HG03469 (cell line): ENCODE measurements around the gene CACFD1.

Experiments used
- ATAC-seq: cut with Tn5 transposase; IDR thresholded peaks from one replicate; pipeline ENCODE4 v1.9.1; 2021; ENCODE audit warnings: mild to moderate bottlenecking, moderate library complexity, moderate number of reproducible peaks; ENCODE audit not compliant: unreplicated experiment

CACFD1 gene

DNA sequence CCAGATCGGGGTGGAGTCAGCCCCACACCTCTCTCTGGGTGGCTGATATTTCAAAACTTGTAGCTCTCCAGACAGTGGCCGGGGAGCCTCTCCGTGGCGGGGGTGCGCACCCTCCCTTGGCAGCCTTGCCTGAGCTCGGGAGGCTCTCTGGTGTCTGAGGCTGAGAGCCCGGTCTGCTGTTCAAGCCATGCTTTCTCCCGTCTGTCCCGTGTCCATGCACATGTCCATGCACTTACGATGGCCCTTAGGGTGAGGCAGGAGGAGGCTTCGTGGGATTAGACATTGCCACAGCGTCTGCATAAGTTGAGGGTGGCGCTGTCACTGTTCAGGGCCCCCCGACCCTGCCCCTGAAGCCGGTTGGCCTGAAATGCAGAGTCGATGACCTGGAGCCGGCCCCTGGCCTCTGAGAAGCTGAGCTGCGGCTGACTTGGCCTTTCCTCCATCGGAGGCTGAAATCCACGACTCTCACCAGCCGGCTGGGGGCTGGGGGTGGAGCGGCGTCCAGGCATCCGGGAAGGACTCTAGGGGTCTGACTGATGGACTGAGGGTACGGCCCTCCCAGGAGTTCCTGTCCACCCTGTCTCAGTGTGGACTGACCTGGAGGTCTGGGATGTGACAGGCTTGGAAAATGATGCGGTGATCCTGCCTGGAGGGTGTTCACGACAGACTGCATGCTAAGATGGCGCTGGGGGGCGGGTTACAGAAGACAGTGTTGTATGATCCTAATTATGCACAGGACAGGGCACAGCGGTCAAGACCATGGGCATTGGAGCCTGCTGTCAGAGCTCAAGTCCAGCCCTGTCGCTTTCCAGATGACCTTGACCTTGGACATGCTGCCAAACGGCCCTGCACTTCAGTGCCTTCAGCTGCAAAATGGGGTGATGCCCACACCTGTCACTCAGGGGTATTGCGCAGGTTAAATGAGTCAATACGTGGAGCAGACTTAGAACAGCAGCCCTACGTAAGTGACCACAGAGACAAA is 37.4 kb downstream of the CACFD1 start:
- no peak for ATAC-seq

DNA sequence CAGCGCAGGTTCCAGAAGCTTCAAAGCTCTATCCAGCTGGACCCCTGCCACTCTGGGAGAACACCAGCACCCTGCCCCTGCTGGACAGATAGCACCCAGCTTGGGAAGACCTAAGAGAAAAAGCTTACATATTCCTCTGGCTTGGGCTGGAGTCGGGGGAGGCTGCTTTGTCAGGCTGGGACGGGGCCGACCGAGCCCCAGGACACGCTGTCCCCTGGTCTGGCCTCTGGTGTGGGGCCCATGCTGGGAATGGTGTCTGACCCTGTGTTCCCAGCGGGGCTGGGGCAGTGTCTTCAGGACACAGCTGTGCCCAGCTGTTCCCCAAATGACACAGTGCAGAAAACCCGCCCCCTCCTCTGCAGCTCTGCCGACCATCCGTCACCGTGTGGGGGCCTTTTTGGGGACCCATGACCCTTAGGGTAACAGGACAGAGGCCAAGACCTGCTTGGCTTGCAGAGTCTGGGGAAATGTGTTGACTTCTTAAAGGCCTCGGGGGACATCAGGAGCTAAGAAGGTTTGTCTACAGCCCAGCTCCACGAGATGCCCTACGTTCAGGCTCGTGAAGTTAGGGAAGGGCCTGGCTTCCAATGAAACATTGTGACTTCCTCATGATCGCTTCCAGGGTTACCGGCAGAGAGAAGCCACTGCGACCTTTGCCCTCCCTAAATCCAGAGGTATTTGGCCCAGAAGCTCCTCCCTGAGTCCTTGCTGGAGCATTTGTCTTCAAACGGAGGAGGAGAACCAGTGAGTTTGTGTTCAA is 39.5 kb downstream of the CACFD1 start:
- ATAC-seq = no peak

DNA sequence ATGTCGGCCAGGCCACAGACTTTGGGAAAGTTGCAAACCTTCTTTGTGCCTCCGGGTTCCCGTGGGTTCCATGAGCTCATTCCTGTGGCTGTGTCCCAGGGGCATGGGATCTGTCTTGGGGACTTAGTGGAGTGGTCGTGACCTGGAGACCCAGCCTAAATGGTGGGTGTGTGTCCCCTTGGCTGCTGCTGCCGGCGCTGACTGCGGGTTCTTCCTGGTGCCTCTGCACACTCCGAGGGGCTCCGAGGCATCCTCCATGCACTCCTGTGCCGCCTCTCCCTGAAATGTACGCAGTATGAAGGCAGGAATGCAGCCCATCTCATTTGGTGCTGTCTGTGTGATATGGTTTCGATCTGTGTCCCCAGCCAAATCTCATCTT is 40.1 kb downstream of the CACFD1 start:
- ATAC-seq = no peak

DNA sequence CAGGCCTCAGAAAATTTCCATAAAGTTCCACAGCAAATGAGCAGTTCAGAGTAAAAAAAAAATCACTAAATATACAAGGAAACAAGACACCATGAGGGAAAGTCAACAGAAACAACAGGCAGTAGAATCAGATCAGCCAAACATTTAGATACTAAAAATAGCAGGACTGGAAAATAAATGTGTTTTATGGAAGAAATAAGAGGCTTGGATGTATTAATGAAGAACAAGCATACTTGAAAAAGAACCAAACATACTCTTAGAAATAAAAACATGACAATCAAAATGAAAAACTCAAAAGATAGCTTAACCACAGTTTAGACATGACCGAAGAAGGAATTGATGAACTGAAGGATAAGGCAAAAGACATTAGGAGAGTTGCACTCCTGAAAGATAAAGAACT is 42.3 kb downstream of the CACFD1 start:
- ATAC-seq = no peak

DNA sequence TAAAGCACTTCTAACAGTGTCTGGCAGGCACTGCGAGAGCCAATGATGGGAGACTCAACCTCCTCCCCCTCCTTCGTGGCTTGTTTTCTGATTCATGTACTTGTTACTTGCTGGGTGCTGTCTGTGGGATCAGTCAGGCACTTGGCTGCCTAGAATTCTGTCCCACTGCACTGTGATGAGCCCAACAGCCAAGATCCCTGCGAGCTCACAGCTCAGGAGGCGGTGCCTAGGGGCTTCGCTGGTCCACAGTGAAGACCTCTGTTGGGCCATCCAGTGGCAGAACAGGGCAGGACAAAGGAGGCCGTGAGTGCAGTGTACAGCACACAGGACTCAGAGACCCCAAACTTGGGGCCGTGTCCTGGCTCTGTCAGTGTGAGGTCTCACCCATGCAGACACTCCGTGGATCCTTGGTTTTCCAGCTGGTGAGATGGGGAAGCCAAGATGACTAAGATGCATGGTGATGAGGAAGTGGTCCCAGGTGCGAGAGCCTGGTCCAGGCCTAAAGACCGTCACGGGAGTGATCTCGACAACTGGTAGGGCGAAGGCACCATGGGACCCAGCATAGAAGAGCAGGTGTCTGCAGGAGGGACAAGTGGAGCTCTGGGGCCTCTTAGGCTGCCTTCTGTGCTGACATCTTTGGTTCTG is 45.5 kb downstream of the CACFD1 start:
- ATAC-seq = no peak

DNA sequence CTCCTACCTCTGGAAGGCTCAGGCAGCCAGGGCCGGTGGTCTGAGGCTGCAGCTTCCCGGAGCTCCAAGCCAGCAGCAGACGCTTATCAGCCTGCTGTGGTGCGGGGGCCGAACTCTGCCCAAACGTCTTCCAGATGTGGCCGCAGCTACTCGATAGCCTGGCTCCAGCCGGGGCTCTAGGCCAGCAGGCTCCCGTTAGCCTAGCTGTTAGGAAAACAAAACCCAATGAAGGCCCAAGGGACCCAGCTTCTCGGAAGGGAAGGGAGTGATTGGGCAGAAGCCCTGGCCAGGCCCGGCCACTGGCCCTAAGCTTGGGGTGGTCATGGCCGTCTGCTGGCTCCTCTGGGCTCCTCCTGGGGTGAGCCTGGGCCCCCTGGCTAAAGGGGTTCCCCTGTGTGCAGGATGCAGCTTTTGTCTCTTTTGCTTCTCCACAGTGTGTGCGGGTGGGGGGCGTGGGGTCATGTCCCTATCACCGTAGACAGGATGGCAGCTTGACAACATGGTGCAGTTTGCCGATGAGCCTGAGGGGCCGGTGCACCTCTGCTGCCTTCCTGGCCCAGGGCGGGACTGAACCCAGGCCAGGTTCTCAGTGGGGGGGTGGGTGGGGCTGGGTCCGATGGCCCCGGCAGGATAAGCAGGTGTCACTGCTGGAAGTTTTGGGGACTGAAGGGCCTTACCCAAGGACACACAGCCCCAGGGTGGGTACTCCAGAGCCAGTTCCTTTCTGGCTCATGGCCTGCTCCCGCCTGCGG is 46.3 kb downstream of the CACFD1 start:
- no peak for ATAC-seq

DNA sequence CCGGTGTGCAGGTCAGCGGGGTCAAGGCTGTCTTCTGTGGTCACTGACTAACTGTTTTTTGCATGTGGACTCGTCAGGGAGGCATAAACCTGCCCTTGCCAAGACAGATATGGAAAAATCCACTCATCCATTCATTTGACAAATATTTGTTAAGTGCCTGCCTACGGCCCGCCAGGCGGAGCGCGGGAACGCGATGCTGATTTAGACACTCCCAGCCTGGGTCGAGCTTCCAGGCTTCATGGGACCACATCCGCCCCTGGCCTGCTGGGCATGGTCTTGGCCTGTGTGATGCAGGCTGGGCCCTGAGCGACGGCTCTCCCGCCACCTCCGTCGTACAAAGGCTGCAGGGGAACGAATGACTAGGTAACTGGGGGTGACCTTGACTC is 46.9 kb downstream of the CACFD1 start:
- ATAC-seq = no peak

DNA sequence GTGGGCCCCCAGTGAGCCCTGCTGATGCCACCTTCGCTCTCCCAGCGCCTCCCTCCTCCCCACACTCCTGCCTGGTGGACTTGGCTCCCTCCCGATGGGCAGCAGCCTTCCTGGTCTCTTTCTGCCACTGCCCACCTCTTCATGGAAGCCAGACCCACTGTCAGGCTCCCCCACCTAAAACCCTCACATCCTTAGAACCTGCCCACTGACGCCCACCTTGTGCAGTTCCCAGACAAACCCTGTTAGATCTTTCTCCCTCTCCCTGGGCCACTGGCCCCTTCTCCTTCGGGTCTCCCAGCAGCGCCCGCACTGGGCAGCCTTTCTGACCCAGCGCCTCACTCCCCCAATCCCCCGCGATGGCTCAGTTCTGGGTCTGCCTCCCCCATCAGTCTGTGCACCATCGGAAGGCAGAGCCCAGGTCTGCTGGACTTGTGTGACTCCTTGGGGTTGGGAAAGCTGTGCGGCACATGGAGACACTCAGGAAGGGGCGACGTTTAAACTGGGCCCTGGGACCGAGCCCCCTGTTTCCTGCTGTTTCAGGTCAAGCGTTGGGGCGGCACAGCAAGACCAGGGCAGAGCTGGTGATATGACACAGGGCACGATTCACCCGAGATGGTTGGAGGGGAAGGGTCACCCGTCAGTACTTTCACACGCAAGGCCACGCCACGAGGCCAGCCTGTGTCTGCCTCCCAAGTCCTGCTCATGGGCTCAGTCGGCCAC is 47.6 kb downstream of the CACFD1 start:
- no peak for ATAC-seq

DNA sequence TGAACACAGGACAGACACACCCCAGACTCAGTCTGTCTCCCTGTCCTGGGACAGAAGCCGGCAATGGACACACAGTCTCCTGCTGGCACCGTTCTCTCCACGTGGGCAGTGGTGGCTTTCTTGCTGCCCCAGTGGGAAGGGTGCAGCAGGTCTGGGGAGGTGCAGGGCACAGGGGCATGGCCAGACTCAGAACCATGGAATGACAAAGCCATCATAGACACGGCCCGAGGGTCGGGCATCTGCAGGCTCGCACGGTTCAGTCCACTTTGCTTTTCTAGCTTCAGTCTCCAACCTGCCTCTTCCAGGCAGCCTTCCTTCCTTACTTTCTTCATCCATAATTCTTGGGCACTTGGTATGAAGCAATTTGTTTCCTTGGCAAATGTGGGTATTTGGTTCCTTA is 48.3 kb downstream of the CACFD1 start:
- ATAC-seq = no peak

DNA sequence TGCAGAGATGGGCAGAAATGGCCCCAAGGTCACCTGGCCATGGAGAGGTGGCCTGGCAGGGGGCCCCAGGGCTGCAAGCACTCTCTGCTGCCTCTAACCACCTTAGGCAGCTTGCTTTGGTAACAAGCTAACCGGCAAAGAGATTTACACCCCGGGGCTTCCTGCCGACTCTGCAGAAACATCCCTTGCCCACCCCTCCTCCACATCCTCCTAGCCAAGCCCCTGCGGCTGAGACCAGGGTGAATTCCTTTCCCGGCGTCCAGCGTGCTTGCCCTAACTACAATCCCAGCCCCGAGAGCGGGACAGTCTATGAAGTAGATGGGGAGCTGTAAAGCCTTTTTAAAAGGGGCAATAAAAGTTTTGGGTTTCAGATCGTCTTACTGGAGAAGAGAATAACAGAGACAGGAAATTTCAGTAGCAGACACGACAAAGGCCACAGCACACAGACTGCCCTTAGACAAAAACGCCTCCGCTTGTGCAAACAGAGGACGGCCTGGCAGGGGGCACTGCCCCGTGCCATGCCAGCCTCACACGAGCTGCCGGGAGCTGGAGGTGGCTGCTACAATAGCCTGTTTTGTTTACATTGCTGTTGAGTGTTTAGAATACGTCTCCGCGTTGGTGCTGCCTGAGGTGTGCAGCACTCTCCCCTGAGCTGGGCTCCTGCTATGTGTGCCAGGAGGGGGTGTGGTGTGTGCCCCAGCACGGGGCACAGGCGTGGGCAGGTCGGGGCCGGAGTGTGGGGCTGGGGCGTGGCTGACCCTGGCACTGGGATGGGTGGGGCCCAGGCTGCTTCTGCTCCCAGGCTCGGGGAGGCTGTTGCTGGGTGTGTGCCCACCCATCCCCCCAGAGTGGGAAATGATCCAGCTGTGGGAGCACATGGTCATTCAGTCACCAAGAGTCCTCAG is 49.7 kb downstream of the CACFD1 start:
- no peak for ATAC-seq

DNA sequence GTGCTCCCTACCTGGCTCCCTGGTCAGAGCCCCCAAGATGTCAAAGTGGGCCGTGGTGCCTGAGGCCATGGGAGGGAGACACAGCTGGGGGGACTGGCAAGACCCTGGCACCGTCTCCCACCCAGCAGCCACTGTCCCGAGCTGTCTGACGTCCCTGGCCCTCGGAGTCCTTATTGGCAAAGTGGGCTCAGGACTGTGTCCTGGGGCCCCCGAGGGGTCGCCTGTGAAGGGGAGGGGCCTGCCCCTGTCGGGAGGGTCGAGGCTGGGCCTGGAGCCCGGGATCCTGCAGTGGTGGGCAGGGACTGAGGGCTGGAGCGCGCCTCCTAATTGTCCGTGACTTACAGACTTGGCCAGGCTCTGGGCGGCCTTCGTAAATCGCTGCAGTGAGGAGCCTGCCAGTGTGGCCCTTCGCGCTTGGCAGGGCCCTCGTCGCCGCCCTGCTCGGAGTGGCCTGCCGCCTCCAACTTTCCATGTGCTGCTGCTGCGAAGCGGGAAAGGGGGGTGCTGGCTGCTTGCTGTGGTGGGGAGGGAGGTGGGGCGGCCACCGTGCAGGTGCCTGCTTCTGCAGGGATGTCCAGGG is 51.2 kb downstream of the CACFD1 start:
- no peak for ATAC-seq

DNA sequence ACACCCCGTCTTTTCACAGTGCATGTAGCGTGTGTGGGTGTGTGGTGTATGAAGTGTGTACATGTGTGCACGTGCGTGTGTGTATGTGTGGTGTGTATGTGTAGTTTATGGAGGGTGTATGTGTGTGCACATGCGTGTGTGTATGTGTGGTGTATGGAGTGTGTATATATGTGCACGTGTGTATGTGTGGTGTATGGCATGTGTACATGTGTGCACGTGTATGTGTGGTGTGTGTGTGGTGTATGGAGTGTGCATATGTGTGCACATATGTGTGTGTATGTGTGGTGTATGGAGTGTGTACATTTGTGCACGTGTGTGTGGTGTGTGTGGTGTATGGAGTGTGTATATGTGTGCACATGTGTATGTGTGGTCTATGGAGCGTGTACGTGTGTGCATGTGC is 51.8 kb downstream of the CACFD1 start:
- no peak for ATAC-seq

DNA sequence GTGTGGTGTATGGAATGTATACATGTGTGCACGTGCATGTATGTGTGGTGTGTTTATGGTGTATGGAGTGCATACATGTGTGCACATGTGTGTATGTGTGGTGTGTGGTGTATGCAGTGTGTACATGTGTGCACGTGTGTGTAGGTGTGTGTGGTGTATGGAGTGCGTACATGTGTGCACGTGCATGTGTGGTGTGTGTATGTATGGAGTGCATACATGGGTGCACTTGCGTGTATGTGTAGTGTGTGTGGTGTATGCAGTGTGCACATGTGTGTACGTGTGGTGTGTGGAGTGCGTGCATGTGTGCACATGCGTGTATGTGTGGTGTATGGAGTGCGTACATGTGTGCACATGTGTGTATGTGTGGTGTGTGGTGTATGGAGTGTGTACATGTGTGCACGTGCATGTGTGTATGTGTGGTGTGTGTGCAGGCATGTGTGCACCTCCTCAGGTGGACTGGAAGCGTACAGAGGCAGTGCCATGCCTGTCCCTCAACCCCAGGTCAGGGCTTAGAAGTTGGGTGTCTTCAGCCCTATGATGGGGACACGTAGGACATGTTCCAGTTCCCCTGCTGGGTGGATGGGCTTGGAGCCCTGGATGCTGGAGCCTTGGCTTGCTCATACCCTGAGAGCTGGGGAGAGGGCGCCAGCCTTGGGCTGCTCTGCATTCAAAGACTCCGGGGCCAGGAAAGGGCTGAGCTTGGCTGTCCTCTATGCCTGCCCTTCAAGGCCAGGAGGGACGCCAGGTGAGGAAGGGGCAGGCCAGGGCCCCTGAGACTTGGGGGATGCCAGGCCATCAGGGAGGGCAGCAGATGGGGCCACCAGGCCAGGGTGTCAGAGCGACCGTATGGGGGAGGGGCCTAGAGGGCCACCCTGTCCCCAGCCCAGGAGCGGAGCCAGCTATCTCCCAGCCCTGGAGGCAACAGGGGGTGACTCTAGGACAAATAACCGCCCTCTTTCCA is 52.8 kb downstream of the CACFD1 start:
- no peak for ATAC-seq

DNA sequence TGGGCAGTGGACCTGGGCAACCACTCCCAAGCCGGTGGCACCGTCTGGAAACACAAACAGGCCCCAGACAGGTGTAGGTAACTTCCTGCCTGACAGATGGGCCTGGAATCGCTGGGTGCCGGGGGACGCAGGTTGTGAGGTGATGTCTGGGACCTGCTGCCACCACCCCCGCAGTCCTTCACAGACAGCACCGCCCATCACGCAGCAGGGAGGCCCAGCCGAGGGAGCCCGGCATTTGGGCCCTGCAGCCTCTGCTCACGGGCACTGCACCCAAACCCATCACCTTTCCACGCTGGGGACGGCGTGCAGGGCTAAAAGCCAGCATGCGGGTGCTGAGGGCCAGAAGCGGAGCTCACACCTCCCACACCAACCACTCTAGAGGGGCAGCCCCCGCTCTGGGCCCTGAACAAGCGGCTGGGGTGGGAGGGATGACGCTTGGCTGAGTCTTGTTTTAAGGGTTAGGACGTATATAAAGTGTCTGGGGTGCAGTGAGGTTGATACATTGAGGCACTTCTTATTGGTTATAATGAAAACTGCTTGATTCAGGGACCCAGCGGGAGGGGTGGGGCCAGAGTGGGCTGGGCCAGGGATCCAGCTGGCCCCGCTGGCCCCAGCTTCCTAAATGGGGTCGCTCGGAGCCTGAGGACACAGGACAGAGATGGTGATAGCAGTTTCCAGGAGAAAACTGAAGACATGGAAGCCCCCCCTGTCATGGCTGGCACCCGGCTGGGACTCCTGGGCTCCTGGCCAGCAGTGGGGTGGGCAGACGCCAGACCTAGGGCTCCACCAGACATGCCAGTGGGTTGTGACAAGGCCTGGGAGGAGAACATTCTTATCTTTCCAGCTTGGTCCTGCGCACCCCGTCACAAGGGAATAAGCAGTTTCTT is 53.7 kb downstream of the CACFD1 start:
- no peak for ATAC-seq

DNA sequence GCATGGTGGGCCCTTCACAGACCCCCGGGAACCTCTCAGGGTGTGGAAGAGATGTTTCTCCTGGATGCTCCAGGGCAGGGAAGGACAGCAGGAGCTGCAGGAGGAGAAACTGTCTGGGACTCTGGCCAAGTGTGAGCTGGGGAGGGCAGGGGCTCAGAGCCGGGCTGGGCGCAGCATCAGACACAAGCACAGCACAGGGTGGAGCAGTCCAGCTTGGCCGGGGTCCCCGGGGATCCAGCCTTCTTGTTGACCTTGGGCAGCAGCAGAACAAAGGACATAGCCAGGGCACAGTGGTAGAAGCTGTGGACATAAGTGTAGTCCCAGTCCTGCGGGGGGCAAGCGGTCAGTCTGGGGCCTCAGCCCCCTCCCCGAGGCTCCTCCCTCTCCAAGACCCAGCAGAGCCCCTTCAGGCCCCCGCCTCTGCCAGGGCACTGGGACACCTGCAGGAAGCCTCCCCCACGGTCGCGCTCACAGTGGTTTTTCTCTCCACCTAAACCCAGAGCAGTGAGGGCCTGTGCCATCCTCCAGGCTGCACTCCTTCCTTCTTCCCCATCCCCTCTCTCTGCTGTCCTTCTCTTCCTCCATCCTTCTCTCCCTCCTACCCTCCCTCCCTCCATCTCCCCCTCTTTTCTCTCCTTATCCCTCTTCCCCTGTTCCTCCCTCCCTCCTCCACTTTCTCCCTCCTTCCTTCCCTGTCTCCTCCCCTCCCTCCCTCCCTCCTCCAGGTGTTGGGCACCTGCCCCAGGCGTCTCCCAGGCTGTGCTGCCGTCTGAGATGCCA is 54.9 kb downstream of the CACFD1 start:
- ATAC-seq = no peak

DNA sequence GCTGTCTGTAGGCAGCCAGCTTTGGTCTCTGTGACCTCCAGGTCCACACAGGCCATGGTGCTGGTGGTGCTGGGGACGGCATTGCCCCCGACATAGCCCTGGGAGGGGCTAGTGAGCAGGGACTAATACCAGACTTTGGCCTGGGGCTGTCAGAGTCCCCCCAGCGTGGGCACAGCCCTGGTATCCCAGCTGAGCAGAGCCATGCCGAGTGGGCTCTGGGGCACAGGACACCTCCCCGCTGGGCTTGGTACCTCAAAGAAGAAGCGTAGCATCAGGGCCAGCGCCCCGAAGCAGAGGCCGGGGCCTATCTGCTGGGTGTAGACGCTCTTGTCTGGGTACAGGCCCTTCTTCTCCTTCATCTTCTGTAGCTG is 55.4 kb downstream of the CACFD1 start:
- ATAC-seq = no peak
